Nephron (organoid): Measurements from ENCODE around the gene THAP7.
A peak's percentile ranks its signal among the peaks of the same experiment; 100 is the strongest.
"Not testable (repeated sequence)": the region's sequence is repeated elsewhere in the genome, so short reads cannot be mapped to it uniquely, and the experiment has no call there.

ENCODE experiments used
- H3K27ac Mint-ChIP-seq, 3 experiments: 2 replicates each; pipeline ENCODE4 v1.8.0; 2020; ENCODE audit warnings: mixed read lengths in 3 of 3, mild to moderate bottlenecking in 2 of 3, moderate library complexity in 1 of 3
- H3K27me3 Mint-ChIP-seq: 2 replicates; pipeline ENCODE4 v1.8.0; 2021; ENCODE audit warnings: low read depth, mild to moderate bottlenecking, moderate library complexity, mixed read lengths
- H3K36me3 Mint-ChIP-seq: 2 replicates; pipeline ENCODE4 v1.8.0; 2020; ENCODE audit warnings: low read depth, mixed read lengths
- H3K4me1 Mint-ChIP-seq: 2 replicates; pipeline ENCODE4 v1.8.0; 2020; ENCODE audit warnings: mixed read lengths
- H3K4me3 Mint-ChIP-seq, 3 experiments: 2 replicates each; pipeline ENCODE4 v1.8.0; 2020; ENCODE audit warnings: mild to moderate bottlenecking in 3 of 3, mixed read lengths in 3 of 3, moderate library complexity in 2 of 3
- H3K9me3 Mint-ChIP-seq: 2 replicates; pipeline ENCODE4 v1.8.0; 2020; ENCODE audit warnings: mixed read lengths
- TF ChIP-seq, protein P1 (sequence below), 3 experiments: fragments of 200-600 bp; sonication (generic); IDR thresholded peaks; one replicate each; pipeline ENCODE4 v1.5.0; 2021; ENCODE audit warnings: antibody characterized with exemption in 3 of 3; ENCODE audit not compliant: unreplicated experiment in 3 of 3

The THAP7 gene

DNA sequence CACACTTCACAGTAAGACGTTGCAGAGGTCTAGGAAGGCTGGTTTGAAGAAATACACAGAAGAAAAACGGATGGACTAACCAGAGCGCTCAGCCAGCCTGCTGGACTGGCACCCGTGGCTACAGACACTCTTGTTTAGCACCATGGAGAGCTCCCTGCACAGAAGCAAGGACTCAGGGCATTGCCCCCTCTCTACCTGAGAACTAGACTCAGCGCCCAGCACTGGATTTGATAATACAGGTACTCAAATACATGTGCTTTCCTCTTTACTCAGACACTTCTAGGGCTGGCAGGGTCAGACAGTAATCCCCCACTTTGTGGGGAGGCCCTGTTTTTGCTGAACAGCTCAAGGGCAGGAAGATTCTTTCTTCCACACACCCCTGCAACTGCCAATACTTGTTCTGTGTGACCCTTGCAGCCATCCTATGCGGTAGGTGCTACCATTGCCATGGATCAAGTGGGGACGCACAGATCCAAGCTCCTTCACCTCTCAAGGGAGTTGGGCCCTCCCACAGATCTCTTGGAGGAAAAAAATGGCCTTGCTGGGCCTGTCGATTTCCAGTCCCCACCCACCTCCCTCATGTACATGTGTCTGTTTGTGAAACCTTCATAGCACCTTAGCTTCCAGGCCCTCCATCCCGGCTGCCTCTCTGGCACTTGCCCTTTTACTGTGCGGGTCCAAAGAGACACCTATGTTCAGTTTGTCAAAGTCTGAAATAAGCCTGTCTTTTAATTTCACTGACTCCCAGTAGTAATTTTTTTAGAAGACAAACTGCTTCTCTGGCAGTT is 7.9 kb upstream of the THAP7 start:
- H3K36me3 Mint-ChIP-seq = peaks cover 6% of the 10 kb centered on the region
- H3K27ac Mint-ChIP-seq = peak overlapping the region in 2 of 3 experiments; percentile 23 to 34
- no peaks in the 10 kb centered on the region for H3K27me3 Mint-ChIP-seq
- H3K9me3 Mint-ChIP-seq = no peaks in the 10 kb centered on the region
- TF ChIP-seq, protein P1, sequence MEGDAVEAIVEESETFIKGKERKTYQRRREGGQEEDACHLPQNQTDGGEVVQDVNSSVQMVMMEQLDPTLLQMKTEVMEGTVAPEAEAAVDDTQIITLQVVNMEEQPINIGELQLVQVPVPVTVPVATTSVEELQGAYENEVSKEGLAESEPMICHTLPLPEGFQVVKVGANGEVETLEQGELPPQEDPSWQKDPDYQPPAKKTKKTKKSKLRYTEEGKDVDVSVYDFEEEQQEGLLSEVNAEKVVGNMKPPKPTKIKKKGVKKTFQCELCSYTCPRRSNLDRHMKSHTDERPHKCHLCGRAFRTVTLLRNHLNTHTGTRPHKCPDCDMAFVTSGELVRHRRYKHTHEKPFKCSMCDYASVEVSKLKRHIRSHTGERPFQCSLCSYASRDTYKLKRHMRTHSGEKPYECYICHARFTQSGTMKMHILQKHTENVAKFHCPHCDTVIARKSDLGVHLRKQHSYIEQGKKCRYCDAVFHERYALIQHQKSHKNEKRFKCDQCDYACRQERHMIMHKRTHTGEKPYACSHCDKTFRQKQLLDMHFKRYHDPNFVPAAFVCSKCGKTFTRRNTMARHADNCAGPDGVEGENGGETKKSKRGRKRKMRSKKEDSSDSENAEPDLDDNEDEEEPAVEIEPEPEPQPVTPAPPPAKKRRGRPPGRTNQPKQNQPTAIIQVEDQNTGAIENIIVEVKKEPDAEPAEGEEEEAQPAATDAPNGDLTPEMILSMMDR (IDR thresholded peaks at IDR 0.05; ENCODE audit: unreplicated experiment in 3 of 3) = no peak
- peaks cover 16% of the 10 kb centered on the region for H3K4me1 Mint-ChIP-seq
- H3K4me3 Mint-ChIP-seq = peak overlapping the region in 2 of 3 experiments; percentile 24 to 25

DNA sequence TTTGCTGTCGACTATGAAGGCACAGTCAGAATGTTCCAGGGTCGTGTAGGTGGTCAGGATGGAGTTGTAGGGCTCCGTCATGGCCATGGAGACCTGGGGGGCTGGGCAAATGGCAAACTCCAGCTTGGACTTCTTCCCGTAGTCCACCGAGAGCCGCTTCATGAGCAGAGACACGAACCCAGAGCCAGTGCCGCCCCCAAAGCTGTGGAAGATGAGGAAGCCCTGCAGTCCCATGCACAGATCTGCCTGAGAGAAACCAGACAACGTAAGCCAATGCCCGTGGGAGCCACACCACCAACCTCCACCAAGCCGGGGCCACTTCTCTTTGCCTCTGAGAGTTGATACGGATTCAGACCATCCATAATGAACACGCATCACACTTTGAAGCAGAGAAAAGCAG is 7.3 kb upstream of the THAP7 start:
- not testable (repeated sequence) for H3K4me1 Mint-ChIP-seq, H3K27ac Mint-ChIP-seq, H3K9me3 Mint-ChIP-seq, H3K27me3 Mint-ChIP-seq, H3K36me3 Mint-ChIP-seq
- H3K4me3 Mint-ChIP-seq = peak overlapping the region in 2 of 3 experiments; percentile 24 to 25

DNA sequence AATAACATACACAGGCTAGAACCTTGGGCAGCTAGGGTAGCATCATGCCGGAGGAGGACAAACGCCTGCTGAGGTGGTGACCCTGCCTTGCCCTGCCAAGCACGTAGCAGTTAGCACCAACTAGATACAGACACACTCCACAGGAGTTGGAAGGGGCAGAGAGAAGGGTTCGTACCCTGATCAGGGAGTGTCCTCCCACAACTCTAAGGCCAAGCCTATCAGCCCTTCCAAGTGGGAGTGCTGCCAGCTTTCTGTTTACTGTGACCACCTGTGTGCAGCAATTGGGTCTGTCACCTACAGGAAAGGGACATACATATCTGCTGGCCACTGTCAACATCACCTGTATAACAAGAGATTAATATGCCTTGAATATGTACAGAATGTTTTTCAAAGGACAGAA is 1.9 kb upstream of the THAP7 start:
- H3K9me3 Mint-ChIP-seq = no peaks in the 10 kb centered on the region
- H3K27me3 Mint-ChIP-seq = no peaks in the 10 kb centered on the region
- TF ChIP-seq, protein P1 (IDR thresholded peaks at IDR 0.05; ENCODE audit: unreplicated experiment in 3 of 3) = no peak
- peak overlapping the region; percentile 93 to 97 (median 95) for H3K4me3 Mint-ChIP-seq
- H3K27ac Mint-ChIP-seq = peak overlapping the region in 2 of 3 experiments; percentile 99
- no peaks in the 10 kb centered on the region for H3K36me3 Mint-ChIP-seq
- peaks cover 27% of the 10 kb centered on the region for H3K4me1 Mint-ChIP-seq

DNA sequence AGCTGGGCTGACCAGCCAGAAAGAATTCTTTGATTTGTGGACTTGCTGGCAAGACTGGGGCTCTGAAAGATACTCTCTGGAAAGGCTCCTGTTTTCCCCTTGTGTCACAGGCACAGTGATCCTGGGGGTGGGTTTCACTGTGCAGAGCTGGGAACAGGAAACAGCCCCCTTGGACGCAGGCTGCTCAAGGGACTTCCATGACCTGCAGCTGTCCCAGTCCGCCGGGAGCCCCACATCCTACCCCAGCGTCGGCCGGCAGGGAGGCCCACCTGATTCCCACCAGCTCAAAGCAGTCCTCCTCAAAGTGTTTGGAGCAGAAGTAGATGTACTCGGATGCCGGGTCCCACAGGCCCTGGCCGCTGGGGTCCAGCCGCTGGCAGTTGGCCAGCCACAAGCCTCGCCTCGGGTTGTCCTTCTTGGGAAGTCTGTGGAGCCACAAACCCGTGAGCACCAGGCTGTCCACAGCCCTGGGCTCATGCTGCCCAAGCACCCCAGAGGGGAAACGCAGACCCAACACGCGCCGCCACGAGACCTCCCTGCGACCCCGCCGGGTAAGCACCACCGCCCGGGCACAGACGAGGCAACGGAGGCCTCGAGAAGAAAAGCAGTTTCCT is 824 bp downstream of the THAP7 start:
- H3K9me3 Mint-ChIP-seq = no peaks in the 10 kb centered on the region
- peaks cover 8% of the 10 kb centered on the region for H3K36me3 Mint-ChIP-seq
- no peaks in the 10 kb centered on the region for H3K27me3 Mint-ChIP-seq
- TF ChIP-seq, protein P1 (IDR thresholded peaks at IDR 0.05; ENCODE audit: unreplicated experiment in 3 of 3) = no peak
- peak overlapping the region; percentile 99 for H3K27ac Mint-ChIP-seq
- peak overlapping the region; percentile 93 to 97 (median 95) for H3K4me3 Mint-ChIP-seq
- H3K4me1 Mint-ChIP-seq = peaks cover 27% of the 10 kb centered on the region

DNA sequence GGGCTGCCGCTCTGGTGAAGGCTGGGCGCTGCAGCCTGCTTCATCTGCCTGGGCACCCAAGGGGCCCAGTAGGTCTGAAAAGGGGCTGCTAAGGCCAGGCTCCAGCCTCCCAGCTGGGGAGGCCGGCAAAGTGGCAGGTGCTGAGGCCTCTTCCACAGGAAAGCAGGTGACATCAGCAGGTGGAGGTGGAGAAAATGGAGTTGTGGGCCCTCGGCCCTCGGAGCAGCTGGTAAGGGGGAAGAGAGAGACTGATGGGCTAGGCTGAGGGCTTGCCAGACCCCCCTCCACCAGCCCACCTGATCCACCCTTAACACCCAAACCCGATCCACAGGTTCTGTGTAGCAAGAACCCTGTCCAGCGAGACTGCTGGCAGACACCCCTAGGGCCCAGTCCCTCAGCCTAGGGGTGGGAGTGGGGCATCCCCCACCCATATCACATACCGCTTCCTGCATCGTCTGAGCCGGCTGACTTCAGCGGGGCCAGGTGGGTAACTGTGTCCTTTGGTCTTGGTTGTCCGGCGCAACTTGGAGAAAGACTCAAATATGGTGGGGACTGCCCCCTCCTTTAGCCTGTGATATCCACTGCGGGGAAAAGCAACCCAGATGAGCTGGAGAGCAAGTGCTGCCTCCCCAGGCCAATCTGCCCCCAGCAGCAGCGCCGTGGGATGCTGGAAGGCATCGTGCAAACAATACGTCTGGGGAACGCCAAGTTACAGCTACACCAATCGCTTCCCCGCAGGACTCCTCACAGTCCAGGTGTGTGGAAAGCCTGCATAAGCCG is 1.5 kb downstream of the THAP7 start:
- Mint-ChIP-seq H3K4me3 (peak overlapping the region; percentile 93 to 97 (median 95)), H3K27me3 (no peaks in the 10 kb centered on the region), H3K36me3 (peaks cover 9% of the 10 kb centered on the region), H3K9me3 (no peaks in the 10 kb centered on the region), H3K27ac (peak overlapping the region; percentile 33 to 99 (median 99)), H3K4me1 (peaks cover 27% of the 10 kb centered on the region)
- TF ChIP-seq, protein P1 (IDR thresholded peaks at IDR 0.05; ENCODE audit: unreplicated experiment in 3 of 3) = no peak
